Caco-2 (cell line): ENCODE measurements around the gene IGSF21. TPM values are rescaled to one million over a fixed set of nuclear protein-coding genes. Genes with fewer than 3 reads are reported as not detected.

Experiments used
- BruUV-seq: library from RNA; stranded (reverse); fragments of 400-500 nt; replicated peaks from 2 replicates; lab custom pipeline; 2021; lab: Mats Ljungman, UMichigan
- CTCF ChIA-PET: fragments of 300-600 bp; sonication (Branson Sonifier 250); formaldehyde crosslinking; loops from one replicate; lab custom pipeline; 2022; ENCODE audit warnings: antibody characterized with exemption; lab: Charles Lee
- POLR2A ChIA-PET: fragments of 300-600 bp; sonication (Branson Sonifier 250); formaldehyde crosslinking; loops from one replicate; lab custom pipeline; 2022; ENCODE audit warnings: antibody characterized with exemption; lab: Charles Lee
- DNase-seq, 2 experiments: peaks; one replicate each; pipeline versions ENCODE4 v3.0.0 to v3.0.0-alpha.2; 2020 to 2022
- H3K27me3 ChIP-seq: replicated peaks from 2 replicates; pipeline ENCODE4 v1.6.0; 2011; ENCODE audit warnings: low read length; ENCODE audit not compliant: control insufficient read depth, insufficient read depth
- H3K36me3 ChIP-seq: 2 replicates; pipeline ENCODE4 v1.5.1; 2011; ENCODE audit warnings: low read length; ENCODE audit not compliant: control insufficient read depth, insufficient read depth
- H3K4me1 ChIP-seq: fragments of 250-450 bp; sonication (Bioruptor Pico); 2 replicates; pipeline ENCODE4 v1.5.1; 2020; ENCODE audit warnings: mild to moderate bottlenecking
- H3K4me3 ChIP-seq: 2 replicates; pipeline ENCODE4 v1.5.1; 2011; ENCODE audit warnings: low read depth, mild to moderate bottlenecking, control low read depth, low read length
- H3K9me3 ChIP-seq: fragments of 250-450 bp; sonication (Bioruptor Pico); 2 replicates; pipeline ENCODE4 v1.5.1; 2020; ENCODE audit warnings: mild to moderate bottlenecking, moderate library complexity
- H3K27ac Mint-ChIP-seq: one replicate; pipeline ENCODE4 v1.8.0; 2022; ENCODE audit warnings: mixed read lengths; ENCODE audit not compliant: unreplicated experiment
- H3K27me3 Mint-ChIP-seq: one replicate; pipeline ENCODE4 v1.8.0; 2022; ENCODE audit warnings: mixed read lengths; ENCODE audit not compliant: insufficient read depth, unreplicated experiment
- H3K36me3 Mint-ChIP-seq: one replicate; pipeline ENCODE4 v1.8.0; 2022; ENCODE audit warnings: mild to moderate bottlenecking, mixed read lengths; ENCODE audit not compliant: insufficient read depth, unreplicated experiment
- H3K4me1 Mint-ChIP-seq: one replicate; pipeline ENCODE4 v1.8.0; 2022; ENCODE audit warnings: low read depth, mixed read lengths; ENCODE audit not compliant: unreplicated experiment
- H3K4me3 Mint-ChIP-seq: one replicate; pipeline ENCODE4 v1.8.0; 2022; ENCODE audit warnings: mild to moderate bottlenecking, moderate library complexity, mixed read lengths; ENCODE audit not compliant: unreplicated experiment
- H3K9me3 Mint-ChIP-seq: one replicate; pipeline ENCODE4 v1.8.0; 2022; ENCODE audit warnings: mixed read lengths; ENCODE audit not compliant: unreplicated experiment
- intact Hi-C: fragments of 100-400 bp; cut with micrococcal nuclease; formaldehyde crosslinking; loops from one replicate; pipeline ENCODE4 v1.10.0; 2022; ENCODE audit not compliant: unreplicated experiment
- total RNA-seq: library from RNA; stranded (reverse); gene quantifications from 2 replicates; pipeline ENCODE4 v1.2.3, GENCODE V29; 2022
- TF ChIP-seq, protein P1 (sequence below), 2 experiments: fragments of 200-600 bp in 1 of 2; IDR thresholded peaks; 1 replicate in 1 of 2; 2 replicates in 1 of 2; pipeline versions ENCODE4 v1.5.1 to v1.8.0; 2011 to 2022; ENCODE audit warnings: antibody characterized with exemption in 1 of 2, control low read depth in 1 of 2, inconsistent platforms in 1 of 2, low read depth in 1 of 2, low read length in 1 of 2, mild to moderate bottlenecking in 1 of 2, moderate library complexity in 1 of 2; ENCODE audit not compliant: insufficient read depth in 1 of 2, severe bottlenecking in 1 of 2, unreplicated experiment in 1 of 2

The IGSF21 gene
- total RNA-seq, 1 experiment from 2014 or later = not detected

DNA sequence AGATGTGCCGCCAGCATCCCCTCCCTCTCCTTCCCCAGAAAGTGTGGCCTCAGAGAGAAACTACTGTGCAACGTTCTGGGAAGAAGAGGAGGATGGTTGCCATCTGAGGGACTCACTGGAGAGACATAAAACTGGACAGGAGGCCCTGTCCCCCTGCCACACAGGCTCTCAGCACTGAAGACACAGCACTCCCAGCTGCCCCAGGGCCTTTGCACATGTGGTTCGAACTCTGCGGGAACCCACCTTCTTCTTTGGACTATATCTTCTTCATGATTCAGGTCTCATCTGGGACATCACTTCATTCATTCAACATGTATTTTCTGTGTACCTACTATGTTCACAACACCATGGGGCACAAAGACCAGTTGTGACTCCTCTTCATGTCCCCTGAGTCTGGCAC lies 17.4 kb downstream of the IGSF21 start:
- Histone ChIP-seq H3K4me3 (no peak overlapping the region), H3K4me1 (no peaks in the 10 kb centered on the region), H3K27me3 (no peaks in the 10 kb centered on the region), H3K9me3 (no peaks in the 10 kb centered on the region), H3K36me3 (no peaks in the 10 kb centered on the region)
- TF ChIP-seq, protein P1, sequence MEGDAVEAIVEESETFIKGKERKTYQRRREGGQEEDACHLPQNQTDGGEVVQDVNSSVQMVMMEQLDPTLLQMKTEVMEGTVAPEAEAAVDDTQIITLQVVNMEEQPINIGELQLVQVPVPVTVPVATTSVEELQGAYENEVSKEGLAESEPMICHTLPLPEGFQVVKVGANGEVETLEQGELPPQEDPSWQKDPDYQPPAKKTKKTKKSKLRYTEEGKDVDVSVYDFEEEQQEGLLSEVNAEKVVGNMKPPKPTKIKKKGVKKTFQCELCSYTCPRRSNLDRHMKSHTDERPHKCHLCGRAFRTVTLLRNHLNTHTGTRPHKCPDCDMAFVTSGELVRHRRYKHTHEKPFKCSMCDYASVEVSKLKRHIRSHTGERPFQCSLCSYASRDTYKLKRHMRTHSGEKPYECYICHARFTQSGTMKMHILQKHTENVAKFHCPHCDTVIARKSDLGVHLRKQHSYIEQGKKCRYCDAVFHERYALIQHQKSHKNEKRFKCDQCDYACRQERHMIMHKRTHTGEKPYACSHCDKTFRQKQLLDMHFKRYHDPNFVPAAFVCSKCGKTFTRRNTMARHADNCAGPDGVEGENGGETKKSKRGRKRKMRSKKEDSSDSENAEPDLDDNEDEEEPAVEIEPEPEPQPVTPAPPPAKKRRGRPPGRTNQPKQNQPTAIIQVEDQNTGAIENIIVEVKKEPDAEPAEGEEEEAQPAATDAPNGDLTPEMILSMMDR (IDR thresholded peaks at IDR 0.05; ENCODE audit: insufficient read depth in 1 of 2, low read depth in 1 of 2, low read length in 1 of 2, severe bottlenecking in 1 of 2, unreplicated experiment in 1 of 2) = no peak
- no peak for DNase-seq
- peaks cover 5% of the 10 kb centered on the region for H3K36me3 Mint-ChIP-seq
- H3K27me3 Mint-ChIP-seq = peaks cover 15% of the 10 kb centered on the region
- intact Hi-C loops = no loop called here
- no peak overlapping the region for H3K4me3 Mint-ChIP-seq
- BruUV-seq = no TSS peak
- ChIA-PET CTCF (no interaction called here), POLR2A (no interaction called here)
- no peak overlapping the region for H3K27ac Mint-ChIP-seq
- no peaks in the 10 kb centered on the region for H3K4me1 Mint-ChIP-seq
- no peaks in the 10 kb centered on the region for H3K9me3 Mint-ChIP-seq

DNA sequence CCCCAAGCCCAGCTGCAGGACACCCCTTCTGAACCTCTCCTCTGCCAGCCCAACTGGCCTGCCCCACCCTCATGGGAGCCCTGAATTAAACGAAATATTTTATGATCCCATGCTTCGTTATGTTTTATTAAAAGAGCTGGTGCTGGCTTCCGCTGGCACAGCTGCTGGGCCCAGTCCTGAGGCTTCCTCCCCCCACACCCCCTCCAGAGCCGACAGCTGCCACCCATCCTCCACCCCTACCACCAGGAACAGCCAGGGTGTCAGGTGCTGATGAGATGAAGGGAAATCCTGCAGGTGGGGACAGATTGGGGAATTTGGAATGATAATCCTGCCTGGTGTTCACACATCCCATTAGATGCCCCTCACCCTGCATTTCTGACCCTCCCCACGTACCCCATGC lies 19.0 kb downstream of the IGSF21 start:
- H3K27ac Mint-ChIP-seq = no peak overlapping the region
- BruUV-seq = no TSS peak
- Histone ChIP-seq H3K4me1 (no peaks in the 10 kb centered on the region), H3K9me3 (no peaks in the 10 kb centered on the region), H3K4me3 (no peak overlapping the region), H3K27me3 (no peaks in the 10 kb centered on the region), H3K36me3 (no peaks in the 10 kb centered on the region)
- POLR2A ChIA-PET = no interaction called here
- CTCF ChIA-PET = no interaction called here
- peaks cover 8% of the 10 kb centered on the region for H3K27me3 Mint-ChIP-seq
- TF ChIP-seq, protein P1 (IDR thresholded peaks at IDR 0.05; ENCODE audit: insufficient read depth in 1 of 2, low read depth in 1 of 2, low read length in 1 of 2, severe bottlenecking in 1 of 2, unreplicated experiment in 1 of 2) = no peak
- H3K9me3 Mint-ChIP-seq = no peaks in the 10 kb centered on the region
- intact Hi-C loops = no loop called here
- H3K4me1 Mint-ChIP-seq = no peaks in the 10 kb centered on the region
- no peak for DNase-seq
- peaks cover 5% of the 10 kb centered on the region for H3K36me3 Mint-ChIP-seq
- H3K4me3 Mint-ChIP-seq = no peak overlapping the region

DNA sequence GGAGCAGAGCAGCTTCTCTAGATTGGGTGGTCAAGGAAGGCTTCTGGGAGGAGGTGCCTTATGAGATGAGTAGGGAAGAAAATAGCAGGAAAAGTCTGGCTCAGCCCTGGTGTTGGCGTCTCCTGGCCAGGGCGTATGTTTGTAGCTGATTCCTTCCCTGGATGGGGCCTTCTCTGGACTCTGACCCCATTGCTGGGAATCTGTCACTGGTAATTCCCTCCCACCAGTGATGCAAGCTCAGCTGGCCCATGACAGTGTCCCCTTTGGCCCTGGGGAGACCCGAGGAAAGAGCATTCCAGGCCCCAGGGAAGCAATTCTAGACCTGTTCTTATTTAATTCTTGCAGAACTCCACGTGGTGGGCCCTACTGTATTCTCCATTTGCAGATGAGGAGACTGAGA lies 20.7 kb downstream of the IGSF21 start:
- DNase-seq = peak; percentile 21 to 53
- Histone ChIP-seq H3K9me3 (no peaks in the 10 kb centered on the region), H3K27me3 (no peaks in the 10 kb centered on the region), H3K4me1 (no peaks in the 10 kb centered on the region), H3K4me3 (no peak overlapping the region), H3K36me3 (no peaks in the 10 kb centered on the region)
- TF ChIP-seq, protein P1 (IDR thresholded peaks at IDR 0.05; ENCODE audit: insufficient read depth in 1 of 2, low read depth in 1 of 2, low read length in 1 of 2, severe bottlenecking in 1 of 2, unreplicated experiment in 1 of 2) = no peak
- no peak overlapping the region for H3K27ac Mint-ChIP-seq
- no TSS peak for BruUV-seq
- H3K27me3 Mint-ChIP-seq = peaks cover 5% of the 10 kb centered on the region
- POLR2A ChIA-PET = no interaction called here
- no peaks in the 10 kb centered on the region for H3K9me3 Mint-ChIP-seq
- intact Hi-C loops = no loop called here
- no peaks in the 10 kb centered on the region for H3K4me1 Mint-ChIP-seq
- no peak overlapping the region for H3K4me3 Mint-ChIP-seq
- H3K36me3 Mint-ChIP-seq = peaks cover 5% of the 10 kb centered on the region
- CTCF ChIA-PET = no interaction called here
